ENCODE measurements around the gene SNX5.
A peak's percentile ranks its signal among the peaks of the same experiment; 100 is the strongest.
"Not testable (repeated sequence)": the region's sequence is repeated elsewhere in the genome, so short reads cannot be mapped to it uniquely, and the experiment has no call there.

Gene SNX5

GRCh38 chr20:17963114-17963897 lies 5.3 kb downstream of the SNX5 start:
- no peaks in the 10 kb centered on the region for H3K9me3 Mint-ChIP-seq
- H3K36me3 Mint-ChIP-seq (ENCODE audit: insufficient read depth), result peaks cover 13% of the 10 kb centered on the region

GRCh38 chr20:17961587-17961940 lies 7.0 kb downstream of the SNX5 start:
- peaks cover 9% of the 10 kb centered on the region for H3K36me3 Mint-ChIP-seq (ENCODE audit: insufficient read depth)
- peak overlapping the region; percentile 93 for H3K27ac Mint-ChIP-seq (ENCODE audit: low read depth)
- ATAC-seq (replicated peaks; ENCODE audit: extremely low read depth, poor library complexity, severe bottlenecking), result no peak
- no peak for DNase-seq (ENCODE audit: low spot score in 2 of 2)
- no peaks in the 10 kb centered on the region for H3K27me3 Mint-ChIP-seq
- H3K4me1 Mint-ChIP-seq, result peaks cover 83% of the 10 kb centered on the region
- H3K9me3 Mint-ChIP-seq, result no peaks in the 10 kb centered on the region
- H3K4me3 Mint-ChIP-seq, result peak overlapping the region; percentile 40

More at GRCh38 chr20:17963114-17963897, 5.3 kb downstream of the SNX5 start:
- no peak for DNase-seq (ENCODE audit: low spot score in 2 of 2)
- no peaks in the 10 kb centered on the region for H3K27me3 Mint-ChIP-seq
- peaks cover 87% of the 10 kb centered on the region for H3K4me1 Mint-ChIP-seq
- ATAC-seq (replicated peaks; ENCODE audit: extremely low read depth, poor library complexity, severe bottlenecking), result no peak
- peak overlapping the region; percentile 92 for H3K4me3 Mint-ChIP-seq
- H3K27ac Mint-ChIP-seq (ENCODE audit: low read depth), result peak overlapping the region; percentile 93

GRCh38 chr20:17960927-17961586 lies 7.5 kb downstream of the SNX5 start:
- ATAC-seq (replicated peaks; ENCODE audit: extremely low read depth, poor library complexity, severe bottlenecking) (no peak), DNase-seq (ENCODE audit: low spot score in 2 of 2) (no peak)
- Mint-ChIP-seq H3K4me1 (peaks cover 81% of the 10 kb centered on the region), H3K36me3 (ENCODE audit: insufficient read depth) (peaks cover 10% of the 10 kb centered on the region), H3K4me3 (peak overlapping the region; percentile 40), H3K9me3 (no peaks in the 10 kb centered on the region), H3K27me3 (no peaks in the 10 kb centered on the region), H3K27ac (ENCODE audit: low read depth) (peak overlapping the region; percentile 93)

GRCh38 chr20:17960400-17960885 lies 8.2 kb downstream of the SNX5 start:
- H3K4me3 Mint-ChIP-seq, result peak overlapping the region; percentile 40
- H3K9me3 Mint-ChIP-seq; ATAC-seq (replicated peaks; ENCODE audit: extremely low read depth, poor library complexity, severe bottlenecking); H3K27me3 Mint-ChIP-seq; DNase-seq (ENCODE audit: low spot score in 2 of 2): not testable (repeated sequence)
- peaks cover 80% of the 10 kb centered on the region for H3K4me1 Mint-ChIP-seq
- H3K36me3 Mint-ChIP-seq (ENCODE audit: insufficient read depth), result peaks cover 15% of the 10 kb centered on the region
- peak overlapping the region; percentile 93 for H3K27ac Mint-ChIP-seq (ENCODE audit: low read depth)

- Mint-ChIP-seq H3K36me3 (ENCODE audit: insufficient read depth) (peaks cover 25% of the 10 kb centered on the region), H3K27ac (ENCODE audit: low read depth) (peak overlapping the region; percentile 93), H3K27me3 (no peaks in the 10 kb centered on the region), H3K9me3 (no peaks in the 10 kb centered on the region), H3K4me1 (peaks cover 74% of the 10 kb centered on the region), H3K4me3 (peak overlapping the region; percentile 54)
- ATAC-seq (replicated peaks; ENCODE audit: extremely low read depth, poor library complexity, severe bottlenecking) (peak; percentile 41), DNase-seq (ENCODE audit: low spot score in 2 of 2) (no peak)
Measured at GRCh38 chr20:17959257-17959627, 9.4 kb downstream of the SNX5 start.

- Mint-ChIP-seq H3K4me1 (peaks cover 68% of the 10 kb centered on the region), H3K27me3 (no peaks in the 10 kb centered on the region), H3K27ac (ENCODE audit: low read depth) (peak overlapping the region; percentile 93), H3K36me3 (ENCODE audit: insufficient read depth) (peaks cover 30% of the 10 kb centered on the region), H3K4me3 (peak overlapping the region; percentile 54), H3K9me3 (no peaks in the 10 kb centered on the region)
- DNase-seq (ENCODE audit: low spot score in 2 of 2), result no peak
- ATAC-seq (replicated peaks; ENCODE audit: extremely low read depth, poor library complexity, severe bottlenecking), result peak; percentile 8
Measured at GRCh38 chr20:17958373-17959256, 10.0 kb downstream of the SNX5 start.

GRCh38 chr20:17957505-17958363 lies 10.9 kb downstream of the SNX5 start:
- no peak overlapping the region for H3K4me3 Mint-ChIP-seq
- H3K4me1 Mint-ChIP-seq, result peaks cover 68% of the 10 kb centered on the region
- peaks cover 34% of the 10 kb centered on the region for H3K36me3 Mint-ChIP-seq (ENCODE audit: insufficient read depth)
- H3K9me3 Mint-ChIP-seq, result no peaks in the 10 kb centered on the region
- peak overlapping the region; percentile 93 for H3K27ac Mint-ChIP-seq (ENCODE audit: low read depth)
- no peaks in the 10 kb centered on the region for H3K27me3 Mint-ChIP-seq
- ATAC-seq (replicated peaks; ENCODE audit: extremely low read depth, poor library complexity, severe bottlenecking) (no peak), DNase-seq (ENCODE audit: low spot score in 2 of 2) (no peak)

GRCh38 chr20:17956099-17956685 lies 12.4 kb downstream of the SNX5 start:
- no peak overlapping the region for H3K4me3 Mint-ChIP-seq
- H3K27me3 Mint-ChIP-seq, result no peaks in the 10 kb centered on the region
- peak overlapping the region; percentile 8 for H3K27ac Mint-ChIP-seq (ENCODE audit: low read depth)
- DNase-seq (ENCODE audit: low spot score in 2 of 2) (no peak), ATAC-seq (replicated peaks; ENCODE audit: extremely low read depth, poor library complexity, severe bottlenecking) (no peak)
- peaks cover 53% of the 10 kb centered on the region for H3K4me1 Mint-ChIP-seq
- H3K36me3 Mint-ChIP-seq (ENCODE audit: insufficient read depth), result peaks cover 50% of the 10 kb centered on the region
- H3K9me3 Mint-ChIP-seq, result no peaks in the 10 kb centered on the region

- no peak overlapping the region for H3K4me3 Mint-ChIP-seq
- H3K27me3 Mint-ChIP-seq, result no peaks in the 10 kb centered on the region
- H3K9me3 Mint-ChIP-seq, result no peaks in the 10 kb centered on the region
- no peak for DNase-seq (ENCODE audit: low spot score in 2 of 2)
- H3K4me1 Mint-ChIP-seq, result peaks cover 49% of the 10 kb centered on the region
- ATAC-seq (replicated peaks; ENCODE audit: extremely low read depth, poor library complexity, severe bottlenecking), result no peak
- H3K27ac Mint-ChIP-seq (ENCODE audit: low read depth), result peak overlapping the region; percentile 8
- peaks cover 57% of the 10 kb centered on the region for H3K36me3 Mint-ChIP-seq (ENCODE audit: insufficient read depth)
Measured at GRCh38 chr20:17955302-17955701, 13.3 kb downstream of the SNX5 start.

GRCh38 chr20:17953935-17954334 lies 14.7 kb downstream of the SNX5 start:
- no peak for ATAC-seq (replicated peaks; ENCODE audit: extremely low read depth, poor library complexity, severe bottlenecking)
- H3K4me1 Mint-ChIP-seq, result peaks cover 36% of the 10 kb centered on the region
- H3K27ac Mint-ChIP-seq (ENCODE audit: low read depth), result peak overlapping the region; percentile 8
- no peaks in the 10 kb centered on the region for H3K27me3 Mint-ChIP-seq
- DNase-seq (ENCODE audit: low spot score in 2 of 2), result no peak
- H3K9me3 Mint-ChIP-seq, result no peaks in the 10 kb centered on the region
- H3K36me3 Mint-ChIP-seq (ENCODE audit: insufficient read depth), result peaks cover 68% of the 10 kb centered on the region
- no peak overlapping the region for H3K4me3 Mint-ChIP-seq

GRCh38 chr20:17952692-17953684 lies 15.6 kb downstream of the SNX5 start:
- Mint-ChIP-seq H3K4me1 (peaks cover 27% of the 10 kb centered on the region), H3K27me3 (no peaks in the 10 kb centered on the region), H3K36me3 (ENCODE audit: insufficient read depth) (peaks cover 77% of the 10 kb centered on the region), H3K9me3 (no peaks in the 10 kb centered on the region), H3K27ac (ENCODE audit: low read depth) (no peak overlapping the region), H3K4me3 (no peak overlapping the region)
- DNase-seq (ENCODE audit: low spot score in 2 of 2), result no peak
- no peak for ATAC-seq (replicated peaks; ENCODE audit: extremely low read depth, poor library complexity, severe bottlenecking)

Measured in central memory CD8-positive, alpha-beta T cell (primary cell).